T1000 (cell line): ENCODE results near the gene ZNF311.
"Not testable (repeated sequence)": the region's sequence is repeated elsewhere in the genome, so short reads cannot be mapped to it uniquely, and the experiment has no call there.

Experiments used
- DNase-seq: peaks from one replicate; lab custom pipeline; 2025; ENCODE audit warnings: mixed read lengths; lab: John Stamatoyannopoulos, UW

The ZNF311 gene

DNA sequence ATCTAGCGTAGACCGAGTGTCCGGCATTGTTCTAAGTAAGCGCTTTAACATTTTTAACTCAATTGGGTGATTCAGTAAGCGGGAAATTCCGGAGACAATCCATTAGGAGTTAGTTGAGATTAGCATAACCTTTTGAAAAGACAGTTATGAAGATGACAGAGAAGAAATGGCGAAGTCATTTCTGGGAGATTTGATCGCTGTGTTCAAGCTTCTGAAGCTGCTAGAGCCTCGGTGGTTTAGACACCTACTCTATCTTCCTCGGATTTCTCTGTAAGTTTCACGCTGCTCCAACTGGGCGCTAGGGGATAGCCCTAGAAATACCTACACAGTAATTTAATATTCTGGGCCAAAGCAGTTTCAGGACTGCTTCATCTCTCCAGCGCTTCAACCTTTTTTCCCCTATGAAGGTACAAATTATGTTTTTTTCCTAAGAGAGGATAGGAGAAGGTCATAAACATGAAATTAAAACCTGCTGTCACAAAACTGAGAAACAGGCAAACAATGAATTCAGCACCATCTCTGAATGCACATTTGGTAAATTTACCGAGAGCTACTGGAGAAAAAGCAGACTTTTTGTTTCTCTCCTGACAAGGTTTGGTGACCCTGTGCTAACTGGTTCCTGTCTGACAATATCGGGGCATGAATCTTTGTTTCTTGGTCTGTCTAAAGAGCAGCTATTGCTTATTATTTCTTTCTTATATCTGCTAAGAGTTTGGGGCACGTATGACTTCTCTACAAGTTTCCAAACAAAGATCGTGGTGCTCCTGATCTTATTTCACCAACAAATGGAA is 22.4 kb downstream of the ZNF311 start:
- peak; percentile 30 for DNase-seq

DNA sequence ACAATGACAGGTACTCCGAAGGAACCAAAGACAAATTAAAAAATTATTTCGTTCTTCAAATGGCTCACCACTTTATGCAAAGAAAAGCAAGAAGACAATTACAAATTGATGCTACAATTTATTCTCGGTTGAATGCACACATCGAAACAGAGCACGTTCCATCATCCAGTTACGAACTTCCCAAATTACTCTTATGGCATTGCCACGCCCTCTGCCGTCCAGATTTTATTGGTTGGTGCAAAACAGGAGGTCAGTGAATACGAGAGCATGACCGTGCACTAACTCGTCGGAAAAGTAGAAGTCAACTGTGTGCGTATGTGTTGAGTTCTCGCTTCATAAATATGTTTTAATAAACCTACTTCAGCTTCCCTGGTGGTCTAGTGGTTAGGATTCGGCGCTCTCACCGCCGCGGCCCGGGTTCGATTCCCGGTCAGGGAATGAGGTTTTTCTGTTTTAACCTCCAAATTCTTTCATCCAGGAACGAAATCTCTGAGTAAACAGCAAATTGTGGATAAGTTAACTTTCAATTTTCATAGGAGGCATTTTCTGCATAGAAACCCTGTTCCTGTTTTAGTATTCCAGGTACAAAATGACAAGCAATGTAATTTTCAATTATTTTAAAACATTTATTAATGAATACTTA is 23.2 kb downstream of the ZNF311 start:
- peak; percentile 86 for DNase-seq

DNA sequence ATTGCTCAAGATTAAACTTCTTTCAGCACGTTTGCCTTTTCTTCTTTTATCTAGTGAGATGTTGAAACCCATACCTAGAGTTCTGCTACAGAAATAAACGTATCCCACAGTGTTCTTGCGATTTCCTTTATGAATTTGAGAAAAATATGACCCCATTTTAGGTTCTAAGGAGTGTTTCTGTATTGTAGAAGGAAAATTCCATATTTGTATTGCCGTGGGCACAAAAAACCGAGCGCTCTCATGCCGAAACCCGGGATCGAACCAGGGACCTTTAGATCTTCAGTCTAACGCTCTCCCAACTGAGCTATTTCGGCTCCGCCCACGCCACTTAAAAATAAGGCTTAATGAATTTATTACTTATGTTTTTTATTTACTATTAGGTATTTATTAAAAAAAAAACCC is 23.7 kb downstream of the ZNF311 start:
- DNase-seq = peak; percentile 65

DNA sequence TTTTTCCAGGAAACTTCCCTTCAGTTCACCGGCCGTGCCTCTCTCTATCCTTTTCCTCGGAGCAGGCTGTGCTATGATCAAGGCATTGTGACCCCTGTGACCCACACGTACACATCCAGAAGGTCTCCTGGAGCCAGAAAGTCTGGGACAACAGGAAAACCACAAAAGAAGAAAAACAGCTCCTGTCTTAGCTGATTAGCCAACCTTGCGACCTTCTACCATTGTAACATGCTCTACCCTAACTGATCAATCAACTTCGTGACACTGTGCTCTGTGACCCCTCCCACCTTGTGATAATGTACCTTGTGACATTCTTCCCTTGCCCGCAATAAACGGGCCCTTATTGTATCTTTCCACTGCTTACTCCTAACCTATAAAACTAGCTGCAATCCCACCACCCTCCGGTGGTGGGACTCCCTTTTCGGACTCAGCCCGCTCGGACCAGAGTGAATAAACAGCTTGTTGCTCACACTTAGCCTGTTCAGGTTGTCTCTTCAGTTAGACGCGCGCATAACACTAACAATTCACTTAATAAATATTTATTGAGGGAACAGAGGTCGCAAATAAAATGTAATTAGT is 24.2 kb downstream of the ZNF311 start:
- peak; percentile 9 for DNase-seq

DNA sequence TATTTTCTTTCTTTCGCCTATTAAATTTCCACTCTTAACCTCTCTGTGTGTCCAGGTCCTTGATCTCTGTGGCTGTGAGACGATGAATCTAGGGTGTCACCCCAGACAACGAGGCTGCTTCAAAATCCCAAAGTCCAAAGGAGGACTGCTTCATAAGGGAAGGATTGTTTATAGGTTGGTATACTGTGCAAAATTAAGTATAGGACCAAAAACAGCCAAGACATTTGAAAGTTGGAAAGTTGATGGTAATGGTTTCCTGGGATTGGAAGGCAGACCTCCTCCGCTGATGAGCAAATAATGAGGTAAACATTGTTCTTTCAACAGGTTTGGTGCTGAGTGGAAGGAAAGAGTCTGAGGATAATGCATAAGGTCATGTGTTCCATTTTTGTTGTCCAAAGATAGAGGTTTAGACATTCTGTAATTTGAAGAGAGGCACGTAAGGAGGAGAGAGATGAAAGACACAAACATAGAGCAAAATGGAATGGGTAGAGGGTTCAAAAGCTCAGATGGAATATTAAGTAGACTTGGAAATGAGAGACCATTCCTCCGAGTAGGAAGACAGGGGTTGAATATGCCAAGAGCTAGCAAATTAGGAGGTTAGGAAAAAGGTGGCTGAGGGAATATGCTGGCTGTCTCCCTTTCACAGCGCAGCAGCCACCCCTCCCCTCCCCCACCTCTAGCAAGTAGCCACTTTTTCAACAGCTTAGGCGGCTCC is 24.8 kb downstream of the ZNF311 start:
- no peak for DNase-seq

DNA sequence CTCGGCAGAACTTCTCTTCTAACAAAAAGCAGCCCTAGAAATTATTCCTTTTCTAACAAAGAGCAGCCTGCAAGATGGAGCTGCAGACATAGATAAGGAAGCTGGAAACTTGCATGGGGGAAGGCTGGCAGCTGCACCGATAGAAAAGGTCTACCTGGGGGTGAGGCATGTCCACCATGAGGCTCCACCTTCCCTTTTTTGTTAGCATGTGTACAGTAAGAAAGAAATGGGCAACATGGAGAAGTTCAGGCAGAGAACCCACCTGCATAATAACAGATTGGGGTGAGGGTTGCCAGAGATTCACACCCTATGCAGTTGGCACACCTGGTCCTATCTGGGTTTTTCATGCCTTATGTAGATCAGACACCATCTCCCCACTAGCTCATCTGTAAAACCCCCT is 25.4 kb downstream of the ZNF311 start:
- no peak for DNase-seq

DNA sequence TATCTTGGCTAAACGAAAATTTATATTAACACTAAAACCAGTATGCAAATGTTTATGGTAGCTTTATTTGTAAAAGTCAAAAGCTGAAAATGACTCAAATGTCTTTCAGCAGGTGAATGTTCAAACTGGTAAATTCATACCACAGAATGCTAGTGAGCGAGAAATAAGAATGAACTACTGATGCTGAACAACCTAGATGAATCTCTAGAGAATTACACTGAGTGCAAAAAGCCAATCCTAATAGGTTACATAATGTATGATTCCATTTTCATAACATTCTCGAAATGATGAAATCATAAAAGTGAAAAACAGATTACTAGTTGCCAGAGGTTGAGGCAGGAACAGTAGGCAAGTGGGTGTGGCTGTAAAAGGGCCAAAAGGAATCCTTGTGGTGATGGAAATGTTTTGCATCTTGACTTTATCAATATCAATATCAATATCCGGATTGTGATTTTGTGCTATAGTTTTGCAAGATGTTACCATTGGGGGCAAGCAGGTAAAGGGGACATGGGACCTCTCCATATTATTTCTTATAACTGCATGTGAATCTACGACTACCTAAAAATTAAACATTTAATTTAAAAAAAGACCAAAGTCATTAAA is 26.1 kb downstream of the ZNF311 start:
- DNase-seq = no peak

DNA sequence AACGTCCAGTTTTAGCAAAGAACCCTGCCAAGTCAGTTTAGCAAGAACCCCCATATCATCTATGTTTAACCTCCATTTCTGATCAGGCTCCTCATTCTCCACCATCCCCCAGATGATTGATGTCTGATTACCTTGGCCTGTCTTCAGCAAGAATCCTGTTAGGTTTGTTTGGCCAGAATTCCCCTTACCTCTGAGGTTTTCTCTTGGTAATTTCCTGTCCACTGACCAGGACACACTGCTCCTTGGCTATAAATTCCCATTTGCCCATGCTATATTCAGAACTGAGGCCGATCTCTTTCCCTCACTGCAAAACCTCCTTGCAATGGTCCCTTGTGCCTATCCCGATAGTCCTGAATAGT is 27.0 kb downstream of the ZNF311 start:
- DNase-seq = no peak

DNA sequence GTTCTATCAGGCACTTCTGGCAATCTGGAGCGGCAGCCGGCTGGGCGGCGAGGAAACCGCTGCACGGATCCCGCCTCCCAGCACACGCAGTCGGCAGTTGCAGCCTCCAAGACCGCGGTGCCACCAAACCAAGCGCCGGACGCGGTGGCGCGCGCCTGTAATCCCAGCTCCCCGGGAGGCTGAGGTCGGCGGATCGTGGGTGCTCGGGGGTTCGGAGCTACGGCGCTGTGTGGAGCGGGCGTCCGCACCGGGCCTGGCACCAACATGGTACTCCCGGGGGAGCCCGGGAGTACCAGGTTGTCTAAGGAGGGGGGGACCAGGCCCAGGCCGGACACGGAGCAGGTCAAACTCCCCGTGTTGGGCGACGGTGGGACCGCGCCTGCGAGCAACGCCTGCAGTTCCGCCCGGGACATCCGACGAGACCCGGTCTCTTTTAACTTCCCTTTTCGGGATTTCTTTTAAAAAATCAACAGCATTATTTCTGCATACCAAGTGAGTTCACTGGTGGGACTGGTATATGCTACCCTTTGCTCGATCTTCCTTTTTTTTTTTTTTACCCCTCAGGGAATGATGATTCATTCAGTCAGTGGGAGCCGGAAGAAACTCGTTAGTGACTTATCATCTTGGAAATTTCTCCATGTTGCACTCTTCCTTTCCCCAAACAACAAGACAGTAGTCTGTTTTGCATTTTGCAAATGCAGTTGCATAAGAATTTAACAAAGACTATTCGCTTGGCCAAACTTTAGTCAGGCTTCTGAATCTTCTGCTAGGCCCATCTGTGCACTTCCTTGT is 27.6 kb downstream of the ZNF311 start:
- peak; percentile 21 for DNase-seq

DNA sequence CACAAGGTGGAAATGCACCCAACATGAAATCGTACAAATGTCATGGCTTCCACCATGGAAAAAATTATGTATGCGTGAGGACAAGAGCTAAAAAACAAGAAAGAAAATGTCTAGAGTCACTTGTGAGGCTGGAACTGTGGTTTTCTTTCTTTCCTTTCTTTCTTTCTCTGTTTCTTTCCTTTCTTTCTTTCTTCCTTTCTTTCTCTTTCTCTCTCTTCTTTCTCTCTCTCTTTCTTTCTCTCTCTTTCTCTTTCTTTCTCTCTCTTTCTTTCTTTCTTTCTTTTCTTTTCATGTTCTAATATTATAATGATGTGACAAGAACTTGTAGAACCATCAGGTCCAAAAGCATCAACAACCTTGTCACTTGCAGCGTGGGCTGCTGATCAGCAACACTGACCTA is 28.4 kb downstream of the ZNF311 start:
- no peak for DNase-seq

DNA sequence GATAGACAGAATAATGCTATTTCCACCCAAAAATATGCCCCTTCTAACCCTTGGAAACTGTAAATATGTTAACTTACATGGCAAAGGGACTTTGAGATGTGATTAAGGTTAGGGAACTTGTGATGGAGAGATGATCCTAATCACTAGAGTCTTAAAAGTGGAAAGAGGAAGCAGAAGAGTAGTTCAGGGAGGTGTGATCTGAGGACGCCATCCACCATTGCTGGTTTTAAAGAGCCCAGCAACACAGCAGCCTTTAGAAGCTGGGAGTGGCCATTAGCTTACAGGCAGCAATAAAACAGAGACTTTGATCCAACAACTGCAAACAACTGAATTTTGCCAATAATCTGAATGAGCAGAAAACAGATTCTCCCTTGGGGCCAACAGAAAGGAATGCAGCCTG is 30.6 kb downstream of the ZNF311 start:
- DNase-seq = no peak

DNA sequence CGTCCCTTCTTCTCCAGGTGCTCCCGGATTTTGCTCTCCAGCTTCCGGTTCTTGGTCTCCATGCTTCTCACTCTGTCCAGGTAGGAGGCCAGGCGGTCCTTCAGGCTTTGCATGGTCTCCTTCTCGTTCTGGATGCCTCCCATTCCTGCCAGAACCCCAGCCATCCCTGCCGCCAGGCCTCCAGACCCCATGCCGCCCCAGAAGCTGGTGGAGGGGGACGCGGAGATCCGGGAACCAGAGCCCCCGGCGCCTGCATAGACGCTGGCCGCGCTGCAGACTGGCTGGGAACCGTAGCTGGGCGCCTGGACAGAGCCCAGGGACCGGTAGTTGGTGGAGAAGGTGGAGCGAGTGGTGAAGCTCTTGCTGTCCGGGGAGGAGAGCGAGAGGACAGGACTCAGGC is 35.1 kb downstream of the ZNF311 start:
- DNase-seq = not testable (repeated sequence)

DNA sequence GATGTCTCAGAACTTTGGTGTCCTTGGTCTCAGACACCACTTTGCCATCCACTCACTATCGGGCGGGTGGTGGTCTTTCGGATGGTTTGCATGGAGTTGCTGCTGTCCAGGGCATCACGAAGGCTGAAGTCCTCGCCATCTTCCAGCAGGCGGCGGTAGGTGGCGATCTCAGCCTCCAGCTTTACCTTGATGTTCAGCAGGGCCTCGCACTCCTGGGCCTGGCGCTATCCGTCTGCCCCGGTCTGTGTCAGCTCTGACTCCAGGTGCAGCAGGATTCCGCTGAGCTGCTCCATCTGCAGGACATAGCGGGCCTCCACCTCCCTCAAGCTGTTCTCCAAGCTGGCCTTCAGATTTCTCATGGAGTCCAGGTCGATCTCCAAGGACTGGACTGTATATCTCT is 36.0 kb downstream of the ZNF311 start:
- DNase-seq = no peak

DNA sequence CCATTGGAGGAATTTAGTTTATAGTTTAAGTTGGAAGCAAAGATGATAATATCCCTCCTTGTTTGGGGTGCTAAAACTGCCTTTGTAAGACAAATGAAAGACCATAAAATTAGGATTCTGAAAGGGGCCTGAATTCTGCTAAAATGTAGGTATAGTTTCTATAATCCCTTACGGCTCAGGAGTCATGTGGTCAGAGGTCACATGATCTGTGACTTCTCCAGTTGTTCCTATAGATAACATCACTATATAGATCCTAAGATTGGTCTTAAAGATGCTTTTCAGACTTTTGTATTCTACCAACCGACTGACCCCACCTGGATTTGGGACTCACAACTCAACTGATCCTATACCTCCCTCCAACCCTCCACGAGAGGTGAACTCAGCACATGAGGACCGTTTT is 36.6 kb downstream of the ZNF311 start:
- DNase-seq = no peak

DNA sequence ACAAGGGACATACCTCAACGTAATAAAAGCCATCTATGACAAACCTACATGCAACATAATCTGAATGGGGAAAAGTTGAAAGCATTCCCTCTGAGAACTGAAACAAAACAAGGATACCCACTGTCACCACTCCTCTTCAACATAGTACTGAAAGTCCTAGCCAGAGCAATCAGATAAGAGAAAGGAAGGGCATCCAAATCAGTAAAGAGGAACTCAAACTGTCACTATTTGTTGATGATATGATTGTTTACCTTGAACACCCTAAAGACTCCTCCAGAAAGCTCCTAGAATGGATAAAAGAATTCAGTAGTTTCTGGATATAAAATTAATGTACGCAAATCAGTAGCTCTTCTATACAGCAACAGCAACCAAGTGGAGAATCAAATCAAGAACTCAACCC is 39.4 kb downstream of the ZNF311 start:
- no peak for DNase-seq

DNA sequence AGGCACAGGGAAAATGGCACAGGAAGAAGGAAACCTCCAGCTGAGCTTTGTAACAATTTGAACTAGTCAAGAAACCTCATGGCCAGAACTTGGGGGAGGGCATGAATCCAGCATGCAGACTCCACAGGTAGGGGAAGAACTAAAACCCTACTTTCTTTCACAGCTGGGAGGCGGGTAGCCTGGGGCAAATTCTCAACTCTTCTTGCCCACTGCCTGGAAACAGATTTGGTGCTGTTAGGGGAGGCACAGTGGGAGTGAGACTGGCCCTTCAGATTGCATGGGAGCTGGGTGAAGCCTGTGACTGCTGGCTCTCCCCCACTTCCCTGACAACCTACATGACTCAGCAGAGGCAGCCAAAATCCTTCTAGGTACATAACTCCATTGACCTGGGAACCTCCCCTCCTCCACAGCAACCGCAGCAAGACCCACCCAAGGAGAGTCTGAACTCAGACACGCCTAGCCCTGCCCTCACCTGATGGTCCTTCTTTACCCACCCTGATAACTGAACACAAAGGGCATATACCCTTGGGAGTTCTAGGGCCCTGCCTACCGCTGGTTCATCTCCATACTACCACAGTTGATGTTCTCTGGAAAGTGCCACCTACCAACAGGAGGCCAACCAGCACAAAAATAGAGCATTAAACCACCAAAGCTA is 44.1 kb downstream of the ZNF311 start:
- no peak for DNase-seq

DNA sequence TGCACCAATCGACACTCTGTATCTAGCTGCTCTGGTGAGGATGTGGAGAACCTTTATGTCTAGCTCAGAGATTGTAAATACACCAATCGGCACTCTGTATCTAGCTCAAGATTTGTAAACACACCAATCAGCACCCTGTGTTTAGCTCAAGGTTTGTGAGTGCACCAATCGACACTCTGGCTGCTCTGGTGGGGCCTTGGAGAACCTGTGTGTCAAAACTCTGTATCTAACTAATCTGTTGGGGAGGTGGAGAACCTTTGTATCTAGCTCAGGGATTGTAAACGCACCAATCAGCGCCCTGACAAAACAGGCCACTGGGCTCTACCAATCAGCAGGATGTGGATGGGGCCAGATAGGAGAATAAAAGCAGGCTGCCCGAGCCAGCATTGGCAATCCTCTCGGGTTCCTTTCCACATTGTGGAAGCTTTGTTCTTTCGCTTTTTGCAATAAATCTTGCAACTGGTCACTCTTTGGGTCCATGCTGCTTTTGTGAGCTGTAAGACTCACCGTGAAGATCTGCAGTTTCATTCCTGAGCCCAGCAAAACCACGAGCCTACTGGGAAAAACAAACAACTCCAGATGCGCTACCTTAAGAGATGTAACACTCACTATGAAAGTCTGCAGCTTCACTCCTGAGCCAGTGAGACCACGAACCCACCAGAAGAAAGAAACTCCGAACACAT is 46.4 kb downstream of the ZNF311 start:
- peak; percentile 81 for DNase-seq

DNA sequence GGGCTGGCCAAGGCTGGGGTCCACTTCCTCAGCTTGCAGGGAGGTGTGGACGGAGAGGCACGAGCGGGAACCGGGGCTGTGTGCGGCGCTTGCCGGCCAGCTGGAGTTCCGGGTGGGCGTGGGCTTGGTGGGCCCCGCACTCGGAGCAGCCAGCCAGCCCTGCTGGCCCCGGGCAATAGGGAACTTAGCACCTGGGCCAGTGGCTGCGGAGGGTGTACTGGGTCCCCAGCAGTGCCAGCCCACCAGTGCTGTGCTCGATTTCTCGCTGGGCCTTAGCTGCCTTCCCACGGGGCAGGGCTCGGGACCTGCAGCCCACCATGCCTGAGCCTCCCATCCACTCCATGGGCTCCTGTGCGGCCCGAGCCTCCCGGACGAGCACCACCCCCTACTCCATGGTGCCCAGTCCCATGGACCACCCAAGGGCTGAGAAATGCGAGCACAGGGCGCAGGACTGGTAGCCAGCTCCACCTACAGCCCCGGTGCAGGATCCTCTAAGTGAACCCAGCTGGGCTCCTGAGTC is 47.3 kb downstream of the ZNF311 start:
- not testable (repeated sequence) for DNase-seq

DNA sequence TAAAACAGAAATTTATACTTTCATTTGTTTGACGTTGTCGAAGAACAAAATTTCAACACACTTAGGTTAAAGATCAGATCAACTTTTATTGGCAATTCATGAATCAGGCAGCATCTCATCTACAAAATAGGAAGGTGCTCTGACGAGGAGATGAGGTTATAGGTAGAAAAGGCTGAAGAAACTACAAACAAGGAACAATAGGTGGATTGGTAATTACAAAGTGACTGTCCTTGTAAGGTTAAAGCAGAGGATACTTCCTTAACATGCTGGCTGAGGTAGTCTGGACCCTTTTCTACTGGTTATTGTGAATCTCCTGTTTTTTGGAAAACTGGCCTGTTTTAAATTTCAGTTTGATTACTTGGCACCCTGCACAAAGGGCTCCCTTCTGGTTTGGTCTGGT is 48.8 kb downstream of the ZNF311 start:
- DNase-seq = no peak

DNA sequence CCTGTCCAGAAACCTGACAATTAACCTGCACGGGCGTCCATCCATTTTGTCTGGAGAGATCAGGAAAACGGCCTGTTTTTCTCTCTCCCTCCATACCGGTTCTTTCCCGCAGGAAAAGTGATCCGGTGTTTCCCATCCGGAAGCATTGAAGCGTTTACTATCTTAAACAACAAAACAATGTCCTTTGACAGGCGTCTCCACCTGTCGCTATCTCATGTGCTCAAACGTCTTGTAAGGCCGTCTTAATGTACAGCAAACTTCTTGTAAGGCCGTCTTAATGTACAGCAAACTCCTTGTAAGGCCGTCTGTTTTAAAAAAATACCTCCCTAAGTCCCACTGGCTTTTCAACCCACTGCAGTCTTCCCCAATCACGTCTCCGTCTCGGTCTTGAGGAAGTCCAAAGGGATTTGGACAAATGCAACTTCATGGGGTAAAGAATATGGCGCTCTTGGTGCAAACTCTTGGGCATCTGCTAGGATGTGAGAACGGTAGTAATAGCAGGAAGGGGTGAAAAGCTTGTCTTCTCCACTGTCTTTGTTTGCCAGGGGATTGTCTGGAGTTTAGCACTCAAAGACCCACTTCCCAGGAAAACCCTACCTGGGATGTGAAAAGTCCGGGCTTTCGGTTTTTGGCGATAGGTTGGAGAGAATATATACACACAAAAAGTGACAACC is 51.4 kb downstream of the ZNF311 start:
- DNase-seq = no peak
